HEK293 (cell line): Measurements from ENCODE around the gene TECPR2.

Experiments used
- CTCF ChIP-seq: fragments of 450-650 bp; formaldehyde crosslinking; IDR thresholded peaks from 2 replicates; pipeline ENCODE4 v1.5.1; 2016; ENCODE audit warnings: missing biosample characterization, missing genetic modification characterization
- ZNF792 ChIP-seq: fragments of 450-650 bp; formaldehyde crosslinking; IDR thresholded peaks from 2 replicates; pipeline ENCODE4 v1.5.1; 2016; ENCODE audit warnings: missing biosample characterization, missing genetic modification characterization

GRCh38 chr14:102516531-102517391 lies 154.0 kb downstream of the TECPR2 start:
- TF ChIP-seq ZNF792 (tag by site-specific recombination) (no peak), CTCF (peak; percentile 60)
